ENCODE measurements around the gene SALL1.

- TF ChIP-seq CTCF (IDR thresholded peaks at IDR 0.05; ENCODE audit: low read length) (no peak), EZH2phosphoT487 (IDR thresholded peaks at IDR 0.05; ENCODE audit: low read length) (no peak), EZH2 (optimal IDR thresholded peaks at IDR 0.05; ENCODE audit: low read depth, low read length) (no peak)
Observed at GRCh38 chr16:51165043-51165442, 14.0 kb upstream of the SALL1 start.

Data from MM.1S (cell line).